GM12872 (cell line): ENCODE measurements around the gene CACTIN.

Experiments
- CTCF ChIP-seq: IDR thresholded peaks from 3 replicates; pipeline ENCODE4 v1.5.1; 2011; ENCODE audit warnings: low read depth, mild to moderate bottlenecking, low read length, moderate library complexity; ENCODE audit not compliant: insufficient read depth

The CACTIN gene

GRCh38 chr19:3626473-3627350, at the start of gene CACTIN:
Gene CACTIN, minus strand, starts transcription at chr19:3626790. Its CDS starts 28 bp downstream, at chr19:3626762.
- TF ChIP-seq CTCF = no peak

- no peak for TF ChIP-seq CTCF
Observed at GRCh38 chr19:3674784-3675543, 48.4 kb upstream of the CACTIN start.

GRCh38 chr19:3673506-3674439, 47.2 kb upstream of the CACTIN start:
- no peak for TF ChIP-seq CTCF

GRCh38 chr19:3672993-3673392, 46.4 kb upstream of the CACTIN start:
- TF ChIP-seq CTCF = no peak

GRCh38 chr19:3672575-3672948, 46.0 kb upstream of the CACTIN start:
- no peak for TF ChIP-seq CTCF

- 0 out of 3 replicates have a peak, but pooled peaks have one; percentile 7 for TF ChIP-seq CTCF
Observed at GRCh38 chr19:3671680-3672574, 45.3 kb upstream of the CACTIN start.
